A673 (cell line): Measurements from ENCODE around the gene MMP28.

Experiments used
- EZH2 ChIP-seq: fragments of 200-600 bp; sonication (generic); IDR thresholded peaks from 2 replicates; pipeline ENCODE4 v1.6.1; 2017; ENCODE audit warnings: borderline replicate concordance, low read depth, mild to moderate bottlenecking, mixed read lengths, antibody characterized with exemption, low read length; ENCODE audit not compliant: poor library complexity, severe bottlenecking
- TF ChIP-seq, protein P1 (sequence below): fragments of 300-800, 200-600 bp; sonication (generic); conservative IDR thresholded peaks from 2 replicates; pipeline ENCODE4 v1.5.1; 2017; ENCODE audit warnings: low read depth, mild to moderate bottlenecking, antibody characterized with exemption, low read length, moderate library complexity, mixed read lengths

DNA sequence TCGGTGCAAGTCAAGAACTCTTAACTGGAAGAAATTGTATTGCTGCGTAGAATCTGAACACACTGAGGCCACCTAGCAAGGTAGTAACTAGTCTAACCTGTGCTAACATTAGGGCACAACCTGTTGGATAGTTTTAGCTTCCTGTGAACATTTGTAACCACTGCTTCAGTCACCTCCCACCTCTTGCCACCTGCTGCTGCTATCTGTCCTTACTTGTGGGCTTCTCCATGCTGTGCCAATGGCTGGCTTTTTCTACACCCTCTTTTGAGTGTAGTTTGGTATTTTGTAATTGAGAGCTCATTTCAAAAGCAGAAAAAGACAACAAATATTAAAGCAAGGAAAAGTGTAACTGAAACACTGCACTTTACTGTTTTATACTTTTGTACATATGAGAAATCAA, 71.7 kb downstream of the MMP28 start:
- TF ChIP-seq EZH2, result no peak
- TF ChIP-seq, protein P1, sequence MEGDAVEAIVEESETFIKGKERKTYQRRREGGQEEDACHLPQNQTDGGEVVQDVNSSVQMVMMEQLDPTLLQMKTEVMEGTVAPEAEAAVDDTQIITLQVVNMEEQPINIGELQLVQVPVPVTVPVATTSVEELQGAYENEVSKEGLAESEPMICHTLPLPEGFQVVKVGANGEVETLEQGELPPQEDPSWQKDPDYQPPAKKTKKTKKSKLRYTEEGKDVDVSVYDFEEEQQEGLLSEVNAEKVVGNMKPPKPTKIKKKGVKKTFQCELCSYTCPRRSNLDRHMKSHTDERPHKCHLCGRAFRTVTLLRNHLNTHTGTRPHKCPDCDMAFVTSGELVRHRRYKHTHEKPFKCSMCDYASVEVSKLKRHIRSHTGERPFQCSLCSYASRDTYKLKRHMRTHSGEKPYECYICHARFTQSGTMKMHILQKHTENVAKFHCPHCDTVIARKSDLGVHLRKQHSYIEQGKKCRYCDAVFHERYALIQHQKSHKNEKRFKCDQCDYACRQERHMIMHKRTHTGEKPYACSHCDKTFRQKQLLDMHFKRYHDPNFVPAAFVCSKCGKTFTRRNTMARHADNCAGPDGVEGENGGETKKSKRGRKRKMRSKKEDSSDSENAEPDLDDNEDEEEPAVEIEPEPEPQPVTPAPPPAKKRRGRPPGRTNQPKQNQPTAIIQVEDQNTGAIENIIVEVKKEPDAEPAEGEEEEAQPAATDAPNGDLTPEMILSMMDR, result no peak
